HEK293 (cell line): ENCODE results near the gene OPCML.

ENCODE experiments used
- CTCF ChIA-PET: fragments of 350-600 bp; formaldehyde crosslinking; extraction: SDS; loops from one replicate; lab custom pipeline; 2021; ENCODE audit warnings: antibody characterized with exemption; lab: Yijun Ruan, JAX
- POLR2A ChIA-PET: fragments of 300-600 bp; formaldehyde crosslinking; extraction: SDS; loops from one replicate; lab custom pipeline; 2020; ENCODE audit warnings: antibody characterized with exemption, inconsistent platforms; lab: Yijun Ruan, JAX
- H3K27ac ChIP-seq: fragments of 200-500 bp; sonication (Bioruptor generic); 2 replicates; pipeline ENCODE4 v1.5.1; 2014; ENCODE audit warnings: low read depth, low read length, control low read depth, inconsistent platforms; ENCODE audit errors: extremely low read depth
- H3K36me3 ChIP-seq, 2 experiments: fragments of 200-500 bp in 1 of 2; sonication (Bioruptor generic) in 1 of 2; 1 replicate in 1 of 2; 2 replicates in 1 of 2; pipeline ENCODE4 v1.5.1; 2014 to 2017; ENCODE audit warnings: inconsistent platforms in 2 of 2, low read length in 2 of 2; ENCODE audit not compliant: control insufficient read depth in 2 of 2, insufficient read depth in 1 of 2
- H3K4me1 ChIP-seq: fragments of 200-500 bp; sonication (Bioruptor generic); 2 replicates; pipeline ENCODE4 v1.5.1; 2014; ENCODE audit warnings: mild to moderate bottlenecking, low read length, inconsistent platforms; ENCODE audit not compliant: control insufficient read depth, insufficient read depth
- H3K4me3 ChIP-seq: 2 replicates; pipeline ENCODE4 v1.5.1; 2011; ENCODE audit warnings: low read depth, mild to moderate bottlenecking, control low read depth, low read length, moderate library complexity
- H3K9me3 ChIP-seq: fragments of 200-500 bp; sonication (Bioruptor generic); 2 replicates; pipeline ENCODE4 v1.5.1; 2014; ENCODE audit warnings: low read depth, low read length, inconsistent platforms; ENCODE audit not compliant: control insufficient read depth, insufficient read depth
- GFI1B ChIP-seq: fragments of 450-650 bp; formaldehyde crosslinking; IDR thresholded peaks from 2 replicates; pipeline ENCODE4 v1.5.1; 2016; ENCODE audit warnings: missing biosample characterization, missing genetic modification characterization
- KLF10 ChIP-seq: fragments of 450-650 bp; IDR thresholded peaks from 2 replicates; pipeline ENCODE4 v1.5.1; 2018; ENCODE audit warnings: missing biosample characterization, mild to moderate bottlenecking, missing genetic modification characterization
- PRDM1 ChIP-seq: fragments of 450-650 bp; formaldehyde crosslinking; IDR thresholded peaks from 2 replicates; pipeline ENCODE4; 2016; ENCODE audit warnings: missing biosample characterization, missing genetic modification characterization
- ZNF133 ChIP-seq: fragments of 450-650 bp; formaldehyde crosslinking; IDR thresholded peaks from 2 replicates; pipeline ENCODE4 v1.5.1; 2016; ENCODE audit warnings: missing biosample characterization, missing genetic modification characterization
- ZNF292 ChIP-seq: fragments of 450-650 bp; formaldehyde crosslinking; IDR thresholded peaks from 2 replicates; pipeline ENCODE4 v1.5.1; 2016; ENCODE audit warnings: low read depth, missing biosample characterization, missing genetic modification characterization, borderline replicate concordance
- ZNF335 ChIP-seq: fragments of 450-650 bp; formaldehyde crosslinking; conservative IDR thresholded peaks from 2 replicates; pipeline ENCODE4 v1.5.1; 2016; ENCODE audit warnings: missing biosample characterization, missing genetic modification characterization
- ZNF529 ChIP-seq: fragments of 450-650 bp; formaldehyde crosslinking; IDR thresholded peaks from 2 replicates; pipeline ENCODE4 v1.5.1; 2017; ENCODE audit warnings: missing genetic modification characterization, missing biosample characterization; ENCODE audit not compliant: insufficient replicate concordance
- ZNF560 ChIP-seq: fragments of 450-650 bp; formaldehyde crosslinking; IDR thresholded peaks from 2 replicates; pipeline ENCODE4 v1.5.1; 2017; ENCODE audit warnings: missing biosample characterization, missing genetic modification characterization, borderline replicate concordance
- TF ChIP-seq, protein P1 (sequence below): fragments of 450-650 bp; formaldehyde crosslinking; IDR thresholded peaks from 2 replicates; pipeline ENCODE4; 2016; ENCODE audit warnings: missing biosample characterization, missing genetic modification characterization
- TF ChIP-seq, protein P2 (sequence below): fragments of 450-650 bp; formaldehyde crosslinking; IDR thresholded peaks from 2 replicates; pipeline ENCODE4 v1.5.1; 2016; ENCODE audit warnings: missing biosample characterization, missing genetic modification characterization
- TF ChIP-seq, protein P3 (sequence below): fragments of 450-650 bp; formaldehyde crosslinking; IDR thresholded peaks from 2 replicates; pipeline ENCODE4 v1.5.1; 2016; ENCODE audit warnings: missing biosample characterization, missing genetic modification characterization
- TF ChIP-seq, protein P4 (sequence below): sonication (generic); formaldehyde crosslinking; IDR thresholded peaks from 2 replicates; pipeline ENCODE4 v1.8.1; 2022; ENCODE audit warnings: mild to moderate bottlenecking, moderate library complexity, missing genetic modification reagents
- TF ChIP-seq, protein P5 (sequence below): fragments of 450-650 bp; formaldehyde crosslinking; IDR thresholded peaks from 2 replicates; pipeline ENCODE4 v1.5.1; 2017; ENCODE audit warnings: missing biosample characterization, missing genetic modification characterization
- TF ChIP-seq, protein P6 (sequence below): fragments of 450-650 bp; formaldehyde crosslinking; IDR thresholded peaks from 2 replicates; pipeline ENCODE4 v1.5.1; 2016; ENCODE audit warnings: missing biosample characterization, missing genetic modification characterization
- TF ChIP-seq, protein P7 (sequence below): fragments of 450-650 bp; IDR thresholded peaks from 2 replicates; pipeline ENCODE4 v1.5.1; 2018; ENCODE audit warnings: missing biosample characterization, missing genetic modification characterization

The OPCML gene

DNA sequence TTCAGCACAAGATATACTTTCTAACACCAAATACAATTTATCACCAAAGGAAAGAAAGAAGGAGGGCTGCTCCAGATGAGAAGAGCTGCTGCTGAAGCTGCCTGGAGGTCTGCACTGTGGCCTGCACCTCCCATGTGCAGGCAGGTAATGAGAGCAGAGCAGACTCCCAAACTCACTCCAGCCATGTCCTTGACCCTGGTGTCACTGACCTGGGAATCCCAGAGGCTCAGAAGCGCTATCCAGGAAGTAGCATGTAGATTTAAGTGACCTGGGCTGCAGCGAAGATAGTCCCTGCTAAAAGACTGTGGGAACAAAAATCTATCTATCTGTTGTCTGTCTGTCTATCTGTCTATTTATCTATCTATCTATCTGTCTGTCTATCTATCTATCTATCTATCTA, 816.3 kb downstream of the OPCML start:
- TF ChIP-seq PRDM1 (tag by site-specific recombination): no peak
- TF ChIP-seq, protein P1, sequence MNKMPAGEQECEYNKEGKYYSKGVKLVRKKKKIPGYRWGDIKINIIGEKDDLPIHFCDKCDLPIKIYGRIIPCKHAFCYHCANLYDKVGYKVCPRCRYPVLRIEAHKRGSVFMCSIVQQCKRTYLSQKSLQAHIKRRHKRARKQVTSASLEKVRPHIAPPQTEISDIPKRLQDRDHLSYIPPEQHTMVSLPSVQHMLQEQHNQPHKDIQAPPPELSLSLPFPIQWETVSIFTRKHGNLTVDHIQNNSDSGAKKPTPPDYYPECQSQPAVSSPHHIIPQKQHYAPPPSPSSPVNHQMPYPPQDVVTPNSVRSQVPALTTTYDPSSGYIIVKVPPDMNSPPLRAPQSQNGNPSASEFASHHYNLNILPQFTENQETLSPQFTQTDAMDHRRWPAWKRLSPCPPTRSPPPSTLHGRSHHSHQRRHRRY (tag by site-specific recombination): no peak
- TF ChIP-seq, protein P2, sequence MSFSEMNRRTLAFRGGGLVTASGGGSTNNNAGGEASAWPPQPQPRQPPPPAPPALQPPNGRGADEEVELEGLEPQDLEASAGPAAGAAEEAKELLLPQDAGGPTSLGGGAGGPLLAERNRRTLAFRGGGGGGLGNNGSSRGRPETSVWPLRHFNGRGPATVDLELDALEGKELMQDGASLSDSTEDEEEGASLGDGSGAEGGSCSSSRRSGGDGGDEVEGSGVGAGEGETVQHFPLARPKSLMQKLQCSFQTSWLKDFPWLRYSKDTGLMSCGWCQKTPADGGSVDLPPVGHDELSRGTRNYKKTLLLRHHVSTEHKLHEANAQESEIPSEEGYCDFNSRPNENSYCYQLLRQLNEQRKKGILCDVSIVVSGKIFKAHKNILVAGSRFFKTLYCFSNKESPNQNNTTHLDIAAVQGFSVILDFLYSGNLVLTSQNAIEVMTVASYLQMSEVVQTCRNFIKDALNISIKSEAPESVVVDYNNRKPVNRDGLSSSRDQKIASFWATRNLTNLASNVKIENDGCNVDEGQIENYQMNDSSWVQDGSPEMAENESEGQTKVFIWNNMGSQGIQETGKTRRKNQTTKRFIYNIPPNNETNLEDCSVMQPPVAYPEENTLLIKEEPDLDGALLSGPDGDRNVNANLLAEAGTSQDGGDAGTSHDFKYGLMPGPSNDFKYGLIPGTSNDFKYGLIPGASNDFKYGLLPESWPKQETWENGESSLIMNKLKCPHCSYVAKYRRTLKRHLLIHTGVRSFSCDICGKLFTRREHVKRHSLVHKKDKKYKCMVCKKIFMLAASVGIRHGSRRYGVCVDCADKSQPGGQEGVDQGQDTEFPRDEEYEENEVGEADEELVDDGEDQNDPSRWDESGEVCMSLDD: no peak
- TF ChIP-seq KLF10 (tag by site-specific recombination): no peak
- TF ChIP-seq ZNF529 (tag by site-specific recombination): no peak
- TF ChIP-seq ZNF335 (tag by site-specific recombination): no peak
- no peak for TF ChIP-seq ZNF560 (tag by site-specific recombination)
- TF ChIP-seq, all 188 proteins: peak for 0
- Histone ChIP-seq H3K9me3 (no peaks in the 10 kb centered on the region), H3K27ac (no peak overlapping the region), H3K36me3 (no peaks in the 10 kb centered on the region), H3K4me3 (no peak overlapping the region), H3K4me1 (no peaks in the 10 kb centered on the region)
- ChIA-PET POLR2A (no interaction called here), CTCF (interaction anchor here (0.6 kb wide), 1 partner anchor 83 kb away, joined by 4 read pairs; no protein-coding TSS in a partner anchor)

DNA sequence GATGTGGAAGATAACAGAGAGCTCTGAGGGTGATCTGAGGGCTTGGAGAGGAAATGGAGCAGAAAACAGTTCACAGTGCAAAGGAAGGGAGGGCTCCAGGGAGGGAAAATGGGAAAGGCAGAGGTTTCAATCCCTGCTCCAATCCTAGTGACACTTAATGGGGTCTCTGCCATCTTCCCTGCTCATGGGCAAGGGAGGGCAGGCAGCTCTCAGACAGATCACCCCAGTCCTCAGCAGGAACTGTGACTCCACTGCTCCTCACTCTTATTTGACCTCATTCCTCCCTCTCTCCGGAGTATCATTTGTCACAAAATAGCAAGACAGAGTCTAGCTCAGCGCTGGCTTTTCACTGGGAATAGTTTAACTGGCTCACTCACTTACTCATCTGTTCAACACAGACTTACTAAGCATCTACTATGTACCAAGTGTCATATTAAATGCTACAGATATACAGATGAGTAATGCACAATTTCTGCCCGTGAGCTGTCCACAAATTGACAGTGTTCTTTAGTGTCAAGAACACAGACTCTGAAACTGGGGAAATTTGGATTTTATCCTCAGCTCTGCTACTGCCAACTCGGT, 817.4 kb downstream of the OPCML start:
- ChIA-PET POLR2A (no interaction called here), CTCF (no interaction called here)
- Histone ChIP-seq H3K9me3 (no peaks in the 10 kb centered on the region), H3K27ac (no peak overlapping the region)
- TF ChIP-seq ZNF292: no peak
- TF ChIP-seq, protein P3, sequence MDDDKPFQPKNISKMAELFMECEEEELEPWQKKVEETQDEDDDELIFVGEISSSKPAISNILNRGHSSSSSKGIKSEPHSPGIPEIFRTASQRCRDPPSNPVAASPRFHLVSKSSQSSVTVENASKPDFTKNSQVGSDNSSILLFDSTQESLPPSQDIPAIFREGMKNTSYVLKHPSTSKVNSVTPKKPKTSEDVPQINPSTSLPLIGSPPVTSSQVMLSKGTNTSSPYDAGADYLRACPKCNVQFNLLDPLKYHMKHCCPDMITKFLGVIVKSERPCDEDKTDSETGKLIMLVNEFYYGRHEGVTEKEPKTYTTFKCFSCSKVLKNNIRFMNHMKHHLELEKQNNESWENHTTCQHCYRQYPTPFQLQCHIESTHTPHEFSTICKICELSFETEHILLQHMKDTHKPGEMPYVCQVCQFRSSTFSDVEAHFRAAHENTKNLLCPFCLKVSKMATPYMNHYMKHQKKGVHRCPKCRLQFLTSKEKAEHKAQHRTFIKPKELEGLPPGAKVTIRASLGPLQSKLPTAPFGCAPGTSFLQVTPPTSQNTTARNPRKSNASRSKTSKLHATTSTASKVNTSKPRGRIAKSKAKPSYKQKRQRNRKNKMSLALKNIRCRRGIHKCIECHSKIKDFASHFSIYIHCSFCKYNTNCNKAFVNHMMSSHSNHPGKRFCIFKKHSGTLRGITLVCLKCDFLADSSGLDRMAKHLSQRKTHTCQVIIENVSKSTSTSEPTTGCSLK (tag by site-specific recombination): no peak
- no peak for TF ChIP-seq ZNF133 (tag by site-specific recombination)
- TF ChIP-seq, protein P4, sequence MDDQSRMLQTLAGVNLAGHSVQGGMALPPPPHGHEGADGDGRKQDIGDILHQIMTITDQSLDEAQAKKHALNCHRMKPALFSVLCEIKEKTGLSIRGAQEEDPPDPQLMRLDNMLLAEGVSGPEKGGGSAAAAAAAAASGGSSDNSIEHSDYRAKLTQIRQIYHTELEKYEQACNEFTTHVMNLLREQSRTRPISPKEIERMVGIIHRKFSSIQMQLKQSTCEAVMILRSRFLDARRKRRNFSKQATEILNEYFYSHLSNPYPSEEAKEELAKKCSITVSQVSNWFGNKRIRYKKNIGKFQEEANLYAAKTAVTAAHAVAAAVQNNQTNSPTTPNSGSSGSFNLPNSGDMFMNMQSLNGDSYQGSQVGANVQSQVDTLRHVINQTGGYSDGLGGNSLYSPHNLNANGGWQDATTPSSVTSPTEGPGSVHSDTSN (CRISPR knock-in tag): no peak
- TF ChIP-seq, protein P5, sequence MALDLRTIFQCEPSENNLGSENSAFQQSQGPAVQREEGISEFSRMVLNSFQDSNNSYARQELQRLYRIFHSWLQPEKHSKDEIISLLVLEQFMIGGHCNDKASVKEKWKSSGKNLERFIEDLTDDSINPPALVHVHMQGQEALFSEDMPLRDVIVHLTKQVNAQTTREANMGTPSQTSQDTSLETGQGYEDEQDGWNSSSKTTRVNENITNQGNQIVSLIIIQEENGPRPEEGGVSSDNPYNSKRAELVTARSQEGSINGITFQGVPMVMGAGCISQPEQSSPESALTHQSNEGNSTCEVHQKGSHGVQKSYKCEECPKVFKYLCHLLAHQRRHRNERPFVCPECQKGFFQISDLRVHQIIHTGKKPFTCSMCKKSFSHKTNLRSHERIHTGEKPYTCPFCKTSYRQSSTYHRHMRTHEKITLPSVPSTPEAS (tag by site-specific recombination): no peak
- TF ChIP-seq, protein P6, sequence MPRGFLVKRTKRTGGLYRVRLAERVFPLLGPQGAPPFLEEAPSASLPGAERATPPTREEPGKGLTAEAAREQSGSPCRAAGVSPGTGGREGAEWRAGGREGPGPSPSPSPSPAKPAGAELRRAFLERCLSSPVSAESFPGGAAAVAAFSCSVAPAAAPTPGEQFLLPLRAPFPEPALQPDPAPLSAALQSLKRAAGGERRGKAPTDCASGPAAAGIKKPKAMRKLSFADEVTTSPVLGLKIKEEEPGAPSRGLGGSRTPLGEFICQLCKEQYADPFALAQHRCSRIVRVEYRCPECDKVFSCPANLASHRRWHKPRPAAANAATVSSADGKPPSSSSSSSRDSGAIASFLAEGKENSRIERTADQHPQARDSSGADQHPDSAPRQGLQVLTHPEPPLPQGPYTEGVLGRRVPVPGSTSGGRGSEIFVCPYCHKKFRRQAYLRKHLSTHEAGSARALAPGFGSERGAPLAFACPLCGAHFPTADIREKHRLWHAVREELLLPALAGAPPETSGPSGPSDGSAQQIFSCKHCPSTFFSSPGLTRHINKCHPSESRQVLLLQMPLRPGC (tag by site-specific recombination): no peak
- no peak for TF ChIP-seq GFI1B (tag by site-specific recombination)
- TF ChIP-seq, protein P7, sequence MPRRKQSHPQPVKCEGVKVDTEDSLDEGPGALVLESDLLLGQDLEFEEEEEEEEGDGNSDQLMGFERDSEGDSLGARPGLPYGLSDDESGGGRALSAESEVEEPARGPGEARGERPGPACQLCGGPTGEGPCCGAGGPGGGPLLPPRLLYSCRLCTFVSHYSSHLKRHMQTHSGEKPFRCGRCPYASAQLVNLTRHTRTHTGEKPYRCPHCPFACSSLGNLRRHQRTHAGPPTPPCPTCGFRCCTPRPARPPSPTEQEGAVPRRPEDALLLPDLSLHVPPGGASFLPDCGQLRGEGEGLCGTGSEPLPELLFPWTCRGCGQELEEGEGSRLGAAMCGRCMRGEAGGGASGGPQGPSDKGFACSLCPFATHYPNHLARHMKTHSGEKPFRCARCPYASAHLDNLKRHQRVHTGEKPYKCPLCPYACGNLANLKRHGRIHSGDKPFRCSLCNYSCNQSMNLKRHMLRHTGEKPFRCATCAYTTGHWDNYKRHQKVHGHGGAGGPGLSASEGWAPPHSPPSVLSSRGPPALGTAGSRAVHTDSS (tag by site-specific recombination): no peak
- TF ChIP-seq, all 188 proteins: peak for 0
- Histone ChIP-seq H3K4me3 (no peak overlapping the region), H3K4me1 (no peaks in the 10 kb centered on the region), H3K36me3 (no peaks in the 10 kb centered on the region)
